Lower leg skin (tissue), 4 donors: ENCODE measurements around the gene NUF2. TPM values are rescaled to one million over a fixed set of nuclear protein-coding genes. Genes with fewer than 3 reads are reported as not detected.

Experiments
- DNase-seq, 2 donors: peaks; one replicate each; pipeline ENCODE4 v3.0.0-alpha.2; 2019; ENCODE audit warnings: low spot score in 2 of 2
- H3K4me3 ChIP-seq: fragments of 200-600 bp; sonication (generic); 2 replicates; pipeline ENCODE4 v1.5.1; 2017; ENCODE audit warnings: mild to moderate bottlenecking, low read depth; ENCODE audit not compliant: poor library complexity, severe bottlenecking
- POLR2A ChIP-seq, 2 donors: fragments of 450-650 bp; IDR thresholded peaks; one replicate each; pipeline ENCODE4 v1.6.1; 2016 to 2017; ENCODE audit warnings: antibody characterized with exemption in 2 of 2, mild to moderate bottlenecking in 1 of 2, moderate library complexity in 1 of 2
- WGBS, 2 donors: methylation state at CpG; one replicate each; pipeline ENCODE4 v1.1.5; 2018; 5-methylcytosine and 5-hydroxymethylcytosine counted together
- intact Hi-C: fragments of 100-400 bp; cut with DNase I; formaldehyde crosslinking; loops from one replicate; pipeline ENCODE4 v1.15.0; 2023; ENCODE audit warnings: low total_unique reads
- total RNA-seq, 4 donors: library from RNA; depleted of rRNA; stranded (reverse); fragments of >200 nt; gene quantifications; one replicate each; pipeline ENCODE4 v1.1.0, GENCODE V29; 2016
- TF ChIP-seq, protein P1 (sequence below), 3 donors: fragments of 450-650 bp; IDR thresholded peaks; one replicate each; pipeline ENCODE4 v1.5.1; 2016; ENCODE audit warnings: antibody characterized with exemption in 3 of 3, mild to moderate bottlenecking in 3 of 3, moderate library complexity in 2 of 3

The NUF2 gene
- total RNA-seq, 4 donors from 2014 or later: 0.29 to 2.9 (median 2.5) TPM

DNA sequence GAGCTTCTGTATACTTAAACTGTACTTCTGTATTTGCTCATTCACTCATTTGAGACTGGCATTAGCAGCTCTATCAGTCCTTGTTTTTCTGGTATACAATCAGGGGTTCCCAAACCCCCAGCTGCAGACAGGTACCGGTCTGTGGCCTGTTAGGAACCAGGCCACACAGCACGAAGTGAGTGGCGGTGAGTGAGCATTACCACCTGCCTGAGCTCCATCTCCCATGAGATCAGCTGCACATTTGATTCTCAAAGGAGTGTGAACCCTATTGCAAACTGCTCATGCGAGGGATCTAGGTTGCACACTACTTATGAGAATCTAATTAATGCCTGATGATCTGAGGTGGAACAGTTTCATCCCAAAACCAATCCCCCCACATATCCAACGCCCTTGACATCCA, 18.2 kb upstream of the NUF2 start:
- intact Hi-C loops: no loop called here
- no peak overlapping the region for H3K4me3 ChIP-seq
- TF ChIP-seq, protein P1, sequence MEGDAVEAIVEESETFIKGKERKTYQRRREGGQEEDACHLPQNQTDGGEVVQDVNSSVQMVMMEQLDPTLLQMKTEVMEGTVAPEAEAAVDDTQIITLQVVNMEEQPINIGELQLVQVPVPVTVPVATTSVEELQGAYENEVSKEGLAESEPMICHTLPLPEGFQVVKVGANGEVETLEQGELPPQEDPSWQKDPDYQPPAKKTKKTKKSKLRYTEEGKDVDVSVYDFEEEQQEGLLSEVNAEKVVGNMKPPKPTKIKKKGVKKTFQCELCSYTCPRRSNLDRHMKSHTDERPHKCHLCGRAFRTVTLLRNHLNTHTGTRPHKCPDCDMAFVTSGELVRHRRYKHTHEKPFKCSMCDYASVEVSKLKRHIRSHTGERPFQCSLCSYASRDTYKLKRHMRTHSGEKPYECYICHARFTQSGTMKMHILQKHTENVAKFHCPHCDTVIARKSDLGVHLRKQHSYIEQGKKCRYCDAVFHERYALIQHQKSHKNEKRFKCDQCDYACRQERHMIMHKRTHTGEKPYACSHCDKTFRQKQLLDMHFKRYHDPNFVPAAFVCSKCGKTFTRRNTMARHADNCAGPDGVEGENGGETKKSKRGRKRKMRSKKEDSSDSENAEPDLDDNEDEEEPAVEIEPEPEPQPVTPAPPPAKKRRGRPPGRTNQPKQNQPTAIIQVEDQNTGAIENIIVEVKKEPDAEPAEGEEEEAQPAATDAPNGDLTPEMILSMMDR (IDR thresholded peaks at IDR 0.05): no peak
- TF ChIP-seq POLR2A (IDR thresholded peaks at IDR 0.05): no peak
- no peak for DNase-seq
- WGBS, 2 donors: 96 to 99% methylated on average over 5 of the region's 5 CpGs

DNA sequence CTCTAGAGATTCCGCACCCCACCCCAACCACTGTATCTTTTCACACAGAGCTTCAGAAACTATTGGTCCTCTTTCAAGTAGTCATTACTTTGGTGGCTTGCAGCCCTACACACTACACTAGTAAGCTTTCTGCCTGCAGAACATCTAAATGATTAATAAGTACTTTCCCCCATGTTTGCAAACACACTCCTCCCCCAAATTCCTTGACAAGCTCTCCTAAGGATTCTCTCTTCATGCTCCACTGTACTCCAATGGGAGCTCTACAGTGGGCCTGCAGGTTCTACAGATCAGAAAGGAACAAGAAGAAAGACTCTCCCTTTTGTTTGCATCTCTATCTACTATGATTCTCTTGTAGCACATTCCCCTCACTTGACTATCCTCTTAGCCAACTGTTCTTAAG, 16.3 kb upstream of the NUF2 start:
- DNase-seq: no peak
- WGBS, 2 donors: 100% methylated on average over 1 of the region's 1 CpG
- intact Hi-C loops: no loop called here
- TF ChIP-seq POLR2A (IDR thresholded peaks at IDR 0.05): no peak
- TF ChIP-seq, protein P1 (IDR thresholded peaks at IDR 0.05): no peak
- H3K4me3 ChIP-seq: no peak overlapping the region

DNA sequence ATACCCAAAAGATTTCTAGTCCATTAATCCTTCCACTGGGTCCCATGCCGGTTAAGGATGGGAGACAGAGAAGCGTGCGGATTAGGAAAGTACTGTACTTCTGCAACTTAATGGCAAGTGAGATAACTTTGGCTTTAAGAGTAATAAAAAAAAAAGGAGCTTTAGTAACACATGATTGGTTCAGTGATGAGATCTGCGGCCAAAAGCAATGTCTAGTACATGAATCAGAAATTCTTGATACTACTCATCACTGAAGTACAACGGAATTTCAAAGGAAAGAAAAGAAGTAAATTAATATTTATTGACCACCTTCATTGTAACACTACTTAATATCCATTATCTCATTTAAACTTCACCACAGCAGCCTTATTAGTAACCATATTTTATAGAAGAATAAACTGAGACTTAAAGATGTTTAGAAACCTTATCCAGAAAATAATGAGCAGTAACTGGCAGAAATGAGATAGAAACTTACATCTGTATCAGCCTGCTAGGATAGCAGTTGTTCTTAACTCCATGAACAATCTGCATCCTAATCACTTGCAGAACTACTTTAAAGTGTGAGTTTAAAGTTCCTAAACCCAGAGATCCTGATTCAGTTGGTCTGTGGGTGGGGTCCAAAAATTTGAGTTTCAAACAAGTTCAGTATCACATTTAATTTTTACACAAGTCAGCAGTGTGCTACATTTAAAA, 14.1 kb upstream of the NUF2 start:
- TF ChIP-seq POLR2A (IDR thresholded peaks at IDR 0.05): no peak
- TF ChIP-seq, protein P1 (IDR thresholded peaks at IDR 0.05): no peak
- no peak for DNase-seq
- intact Hi-C loops: no loop called here
- H3K4me3 ChIP-seq: no peak overlapping the region
- whole genome bisulfite sequencing, 2 donors: 83 to 91% methylated on average over 5 of the region's 5 CpGs

DNA sequence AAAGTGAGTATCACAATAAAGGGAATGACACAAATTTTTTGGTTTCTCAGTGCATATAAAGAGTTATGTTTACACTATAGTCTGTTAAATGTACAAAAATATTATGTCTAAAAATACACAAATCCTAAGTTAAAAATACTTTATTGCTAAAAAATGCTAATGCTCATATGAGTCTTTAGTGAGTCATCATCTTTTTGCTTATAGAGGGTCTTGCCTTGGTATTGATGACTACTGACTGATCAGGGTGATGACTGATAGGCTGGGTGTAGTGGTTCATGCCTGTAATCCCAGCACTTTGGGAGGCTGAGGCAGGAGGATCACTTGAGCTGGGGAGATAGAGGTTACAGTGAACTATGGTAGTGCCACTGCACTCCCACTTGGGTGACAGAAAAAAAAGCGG, 12.9 kb upstream of the NUF2 start:
- 95 to 100% methylated on average over 1 of the region's 1 CpG for WGBS, 2 donors
- intact Hi-C loops: no loop called here
- DNase-seq: no peak
- no peak for TF ChIP-seq POLR2A (IDR thresholded peaks at IDR 0.05)
- TF ChIP-seq, protein P1 (IDR thresholded peaks at IDR 0.05): no peak
- no peak overlapping the region for H3K4me3 ChIP-seq

DNA sequence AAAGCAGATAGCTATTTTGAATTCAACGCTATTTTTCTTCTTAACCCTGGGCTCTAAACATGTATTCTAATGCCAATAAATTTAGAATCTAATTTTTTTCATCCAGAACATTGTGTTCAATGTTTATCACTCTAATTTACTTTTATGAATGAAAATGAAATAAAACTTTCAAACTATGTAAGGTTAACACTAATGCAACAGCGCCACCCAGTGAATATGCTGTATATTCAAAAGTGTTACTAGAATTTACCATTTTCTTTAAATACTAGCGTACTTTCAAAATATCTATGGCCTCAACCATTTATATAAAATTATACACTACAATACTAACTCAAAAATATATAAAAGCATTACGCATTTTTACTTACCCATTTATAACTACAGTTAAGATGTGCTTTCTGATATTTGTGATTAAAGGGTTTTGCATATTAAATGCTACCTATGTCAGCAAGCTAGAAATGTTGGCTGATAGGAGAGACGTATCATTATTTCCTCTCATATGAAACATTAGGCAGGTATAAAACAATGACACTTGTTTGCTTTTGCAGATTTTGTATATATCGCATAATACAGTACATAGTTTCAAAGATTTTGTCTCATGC, 5.9 kb upstream of the NUF2 start:
- intact Hi-C loops: loop anchor here (10.0 kb wide), 2 partner anchors 241 to 451 kb away; partner anchors contain the start of gene CCDC190
- TF ChIP-seq, protein P1 (IDR thresholded peaks at IDR 0.05): peak in 1 of 3 donors; percentile 14
- no peak for TF ChIP-seq POLR2A (IDR thresholded peaks at IDR 0.05)
- WGBS, 2 donors: 51 to 54% methylated on average over 6 of the region's 6 CpGs
- DNase-seq: no peak
- H3K4me3 ChIP-seq: no peak overlapping the region
